ENCODE data around the gene RPSA. TPM values are rescaled to one million over a fixed set of nuclear protein-coding genes. Genes with fewer than 3 reads are reported as not detected.

Gene RPSA
- total and polyA plus RNA-seq, 9 of the 15 experiments (the other 6 are each of a cell fraction or from before 2014, with no cell fraction given): 2,290 to 4,272 (median 2,730) TPM

- TF ChIP-seq ZNF184 (CRISPR knock-in tag; IDR thresholded peaks at IDR 0.05) (no peak), ZNF766 (CRISPR knock-in tag; conservative IDR thresholded peaks at IDR 0.05) (no peak), FOS (IDR thresholded peaks at IDR 0.05; ENCODE audit: extremely low read depth, insufficient read length) (peak; percentile 96), RBBP5 (IDR thresholded peaks at IDR 0.05; ENCODE audit: borderline replicate concordance, insufficient read depth, low read length, poor library complexity, severe bottlenecking) (peak; percentile 71), ERF (CRISPR knock-in tag; IDR thresholded peaks at IDR 0.05) (peak; percentile 62; the same call in 1 of the 2 replicates), GTF2F1 (IDR thresholded peaks at IDR 0.05; ENCODE audit: low read depth, low read length) (peak; percentile 72; the same call in 1 of the 2 replicates), IRF2 (CRISPR knock-in tag; IDR thresholded peaks at IDR 0.05) (no peak), L3MBTL2 (IDR thresholded peaks at IDR 0.05) (peak; percentile 47), NCOR1 (IDR thresholded peaks at IDR 0.05) (no peak), ZNF146 (CRISPR knock-in tag; IDR thresholded peaks at IDR 0.05; ENCODE audit: unreplicated experiment) (no peak), NCOA1 (IDR thresholded peaks at IDR 0.05; ENCODE audit: low read depth) (no peak), EP400 (IDR thresholded peaks at IDR 0.05) (peak; percentile 65; the same call in 1 of the 2 replicates), LCOR (CRISPR knock-in tag; IDR thresholded peaks at IDR 0.05) (no peak; the same call in 1 of the 2 replicates), HNRNPUL1 (IDR thresholded peaks at IDR 0.05; ENCODE audit: low read length) (no peak), TCF7L2 (IDR thresholded peaks at IDR 0.05; ENCODE audit: low read depth, low read length) (no peak)
- TF ChIP-seq, protein P1, sequence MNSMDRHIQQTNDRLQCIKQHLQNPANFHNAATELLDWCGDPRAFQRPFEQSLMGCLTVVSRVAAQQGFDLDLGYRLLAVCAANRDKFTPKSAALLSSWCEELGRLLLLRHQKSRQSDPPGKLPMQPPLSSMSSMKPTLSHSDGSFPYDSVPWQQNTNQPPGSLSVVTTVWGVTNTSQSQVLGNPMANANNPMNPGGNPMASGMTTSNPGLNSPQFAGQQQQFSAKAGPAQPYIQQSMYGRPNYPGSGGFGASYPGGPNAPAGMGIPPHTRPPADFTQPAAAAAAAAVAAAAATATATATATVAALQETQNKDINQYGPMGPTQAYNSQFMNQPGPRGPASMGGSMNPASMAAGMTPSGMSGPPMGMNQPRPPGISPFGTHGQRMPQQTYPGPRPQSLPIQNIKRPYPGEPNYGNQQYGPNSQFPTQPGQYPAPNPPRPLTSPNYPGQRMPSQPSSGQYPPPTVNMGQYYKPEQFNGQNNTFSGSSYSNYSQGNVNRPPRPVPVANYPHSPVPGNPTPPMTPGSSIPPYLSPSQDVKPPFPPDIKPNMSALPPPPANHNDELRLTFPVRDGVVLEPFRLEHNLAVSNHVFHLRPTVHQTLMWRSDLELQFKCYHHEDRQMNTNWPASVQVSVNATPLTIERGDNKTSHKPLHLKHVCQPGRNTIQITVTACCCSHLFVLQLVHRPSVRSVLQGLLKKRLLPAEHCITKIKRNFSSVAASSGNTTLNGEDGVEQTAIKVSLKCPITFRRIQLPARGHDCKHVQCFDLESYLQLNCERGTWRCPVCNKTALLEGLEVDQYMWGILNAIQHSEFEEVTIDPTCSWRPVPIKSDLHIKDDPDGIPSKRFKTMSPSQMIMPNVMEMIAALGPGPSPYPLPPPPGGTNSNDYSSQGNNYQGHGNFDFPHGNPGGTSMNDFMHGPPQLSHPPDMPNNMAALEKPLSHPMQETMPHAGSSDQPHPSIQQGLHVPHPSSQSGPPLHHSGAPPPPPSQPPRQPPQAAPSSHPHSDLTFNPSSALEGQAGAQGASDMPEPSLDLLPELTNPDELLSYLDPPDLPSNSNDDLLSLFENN (IDR thresholded peaks at IDR 0.05; ENCODE audit: low read depth in 2 of 2, low read length in 2 of 2): peak in 1 of 2 experiments; percentile 20; a peak in 1 of 4 replicates
- TF ChIP-seq, protein P2, sequence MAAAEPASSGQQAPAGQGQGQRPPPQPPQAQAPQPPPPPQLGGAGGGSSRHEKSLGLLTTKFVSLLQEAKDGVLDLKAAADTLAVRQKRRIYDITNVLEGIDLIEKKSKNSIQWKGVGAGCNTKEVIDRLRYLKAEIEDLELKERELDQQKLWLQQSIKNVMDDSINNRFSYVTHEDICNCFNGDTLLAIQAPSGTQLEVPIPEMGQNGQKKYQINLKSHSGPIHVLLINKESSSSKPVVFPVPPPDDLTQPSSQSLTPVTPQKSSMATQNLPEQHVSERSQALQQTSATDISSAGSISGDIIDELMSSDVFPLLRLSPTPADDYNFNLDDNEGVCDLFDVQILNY (CRISPR knock-in tag; IDR thresholded peaks at IDR 0.05): 0 out of 2 replicates have a peak, but pooled peaks have one; percentile 25
- TF ChIP-seq, protein P3, sequence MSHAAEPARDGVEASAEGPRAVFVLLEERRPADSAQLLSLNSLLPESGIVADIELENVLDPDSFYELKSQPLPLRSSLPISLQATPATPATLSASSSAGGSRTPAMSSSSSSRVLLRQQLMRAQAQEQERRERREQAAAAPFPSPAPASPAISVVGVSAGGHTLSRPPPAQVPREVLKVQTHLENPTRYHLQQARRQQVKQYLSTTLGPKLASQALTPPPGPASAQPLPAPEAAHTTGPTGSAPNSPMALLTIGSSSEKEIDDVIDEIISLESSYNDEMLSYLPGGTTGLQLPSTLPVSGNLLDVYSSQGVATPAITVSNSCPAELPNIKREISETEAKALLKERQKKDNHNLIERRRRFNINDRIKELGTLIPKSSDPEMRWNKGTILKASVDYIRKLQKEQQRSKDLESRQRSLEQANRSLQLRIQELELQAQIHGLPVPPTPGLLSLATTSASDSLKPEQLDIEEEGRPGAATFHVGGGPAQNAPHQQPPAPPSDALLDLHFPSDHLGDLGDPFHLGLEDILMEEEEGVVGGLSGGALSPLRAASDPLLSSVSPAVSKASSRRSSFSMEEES (CRISPR knock-in tag; IDR thresholded peaks at IDR 0.05): no peak
Observed at GRCh38 chr3:39383881-39384664, 22.4 kb upstream of the RPSA start (continued).
